GM18507 (cell line): ENCODE results near the gene EZH1.

ENCODE experiments used
- DNase-seq: peaks from one replicate; pipeline ENCODE4 v3.0.0; 2011; ENCODE audit warnings: low read depth; ENCODE audit not compliant: insufficient read length; ENCODE audit errors: extremely low spot score
- FAIRE-seq: peaks from 2 replicates; lab custom pipeline; 2011; peaks lifted over from hg19 to GRCh38; lab: Jason Lieb, UNC

The EZH1 gene

DNA sequence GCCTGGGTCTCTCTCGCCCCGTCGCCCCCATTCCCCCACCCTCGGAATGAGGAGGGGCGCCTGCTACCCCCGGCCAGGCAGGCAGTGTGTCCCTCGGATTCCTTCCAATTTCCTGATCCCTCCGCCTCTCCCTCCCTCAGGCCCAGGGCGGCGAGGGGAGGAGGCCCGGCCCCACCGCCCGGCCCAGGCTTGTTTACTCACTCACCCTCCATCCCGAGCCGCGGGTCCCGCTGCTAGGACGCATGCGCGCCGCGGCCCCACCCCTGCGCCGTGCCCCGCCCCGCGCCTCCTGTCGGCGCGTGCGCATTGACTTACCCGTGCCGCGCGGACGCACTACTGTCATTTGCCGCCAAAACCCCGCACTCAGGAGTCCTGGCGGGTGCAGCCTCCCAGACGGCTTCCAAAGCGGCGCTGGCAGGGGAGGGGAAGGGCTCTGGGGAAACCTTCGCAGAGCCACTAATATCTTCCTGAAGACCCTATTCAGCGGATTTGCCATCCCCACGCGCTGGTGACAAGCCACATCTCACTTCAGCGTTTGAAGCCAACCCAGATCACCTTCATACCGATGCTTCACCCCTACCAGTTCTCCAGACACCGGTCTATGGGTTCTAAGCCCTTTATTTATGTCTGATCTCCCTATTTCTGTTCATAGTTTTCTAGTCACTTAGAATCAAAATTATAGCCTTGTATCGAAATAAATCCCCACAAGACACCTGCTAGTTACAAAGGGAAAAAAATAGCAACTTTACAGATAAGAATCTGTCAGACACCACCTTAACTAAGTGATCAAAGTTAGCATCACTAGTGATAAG lies at the start of gene EZH1:
Gene EZH1, minus strand, starts transcription at position 235 of the 812 bp plus-strand sequence. CDS start 16,099 bp downstream, outside the sequence.
- peak; percentile 100 for DNase-seq
- peak; percentile 93 for FAIRE-seq

DNA sequence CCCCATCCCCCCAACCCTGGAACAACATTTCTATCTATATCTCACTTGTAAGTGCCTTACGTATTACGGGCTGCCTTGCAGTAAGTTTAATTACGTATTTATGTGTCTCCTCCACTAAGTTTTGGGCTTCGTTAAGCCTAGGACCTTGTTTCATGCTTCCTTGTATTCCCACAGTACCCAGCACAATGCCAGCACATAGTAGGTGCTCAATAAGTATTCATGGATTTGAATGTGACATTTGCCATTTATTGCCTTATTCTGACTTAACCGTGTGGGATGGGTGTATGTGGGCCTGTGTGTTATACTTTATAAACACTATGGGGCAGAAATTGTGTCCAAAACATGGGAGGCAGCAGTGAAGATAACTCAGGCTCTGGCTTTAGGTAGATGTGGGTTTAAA lies 47.7 kb upstream of the EZH1 start:
- FAIRE-seq, result no peak

DNA sequence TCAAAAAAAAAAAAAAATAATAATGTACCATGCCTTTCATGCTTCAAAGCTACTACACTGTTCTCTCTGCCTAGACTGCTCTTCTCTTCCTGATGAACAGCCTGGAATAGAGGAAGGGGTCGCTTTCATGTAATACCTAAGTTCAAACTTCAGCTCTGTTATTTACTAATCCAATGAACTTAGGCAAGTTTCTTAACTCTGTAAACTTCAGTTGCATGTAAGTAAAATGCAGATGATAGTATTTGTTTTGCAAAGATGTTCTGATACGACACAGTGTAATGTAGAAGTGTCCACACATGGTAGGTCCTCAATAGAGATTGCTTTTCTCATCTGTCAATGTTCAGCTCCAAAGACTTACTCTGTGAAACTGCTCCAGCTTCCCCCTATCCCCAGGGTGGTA lies 47.1 kb upstream of the EZH1 start:
- DNase-seq (no peak), FAIRE-seq (no peak)

More for the DNA sequence above, 47.7 kb upstream of the EZH1 start:
- DNase-seq, result no peak

DNA sequence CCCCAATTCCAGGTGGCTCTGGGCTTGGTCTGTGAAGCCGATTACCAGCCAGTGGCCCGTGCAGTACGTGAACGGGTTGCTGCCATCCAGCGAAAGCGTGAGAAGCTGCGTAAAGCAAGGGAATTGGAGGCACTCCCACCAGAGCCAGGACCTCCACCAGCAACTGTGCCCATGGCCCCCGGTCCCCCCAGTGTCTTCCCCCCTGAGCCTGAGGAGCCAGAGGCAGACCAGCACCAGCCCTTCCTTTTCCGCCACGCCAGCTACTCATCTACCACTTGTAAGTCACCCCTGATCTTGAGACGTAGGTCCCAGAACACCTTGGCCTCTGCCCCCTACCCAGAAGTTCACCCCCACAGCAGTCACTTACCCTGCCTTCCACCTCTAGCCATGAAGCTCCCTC lies 42.4 kb upstream of the EZH1 start:
- FAIRE-seq (no peak), DNase-seq (no peak)

DNA sequence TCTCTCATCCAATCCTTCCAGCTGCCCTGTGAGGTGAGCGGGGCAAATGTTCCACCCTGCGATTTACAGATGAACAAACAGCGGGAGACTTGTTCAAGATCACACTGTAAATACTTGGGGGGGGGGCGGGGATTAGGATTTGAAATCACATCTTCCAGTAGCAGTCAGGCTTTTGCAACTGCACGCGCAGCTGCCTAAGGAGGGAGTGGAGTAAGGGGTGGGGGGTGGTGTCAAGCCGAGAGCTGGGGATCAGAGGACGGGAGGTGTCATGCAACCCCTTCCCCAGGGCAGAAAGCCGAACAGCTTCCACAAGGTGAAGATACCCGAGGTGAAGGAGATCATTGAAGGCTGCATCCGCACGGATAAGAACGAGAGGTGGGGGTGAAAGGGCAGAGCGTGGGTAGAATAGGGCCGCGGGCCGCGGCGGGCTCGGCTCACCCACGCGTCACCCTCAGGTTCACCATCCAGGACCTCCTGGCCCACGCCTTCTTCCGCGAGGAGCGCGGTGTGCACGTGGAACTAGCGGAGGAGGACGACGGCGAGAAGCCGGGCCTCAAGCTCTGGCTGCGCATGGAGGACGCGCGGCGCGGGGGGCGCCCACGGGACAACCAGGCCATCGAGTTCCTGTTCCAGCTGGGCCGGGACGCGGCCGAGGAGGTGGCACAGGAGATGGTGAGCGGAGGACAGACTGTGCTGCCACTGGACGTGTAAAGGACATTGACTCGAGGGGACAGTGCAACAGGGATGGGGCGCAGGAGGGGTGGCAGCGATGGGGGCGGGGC lies 40.2 kb upstream of the EZH1 start:
- no peak for DNase-seq
- no peak for FAIRE-seq

DNA sequence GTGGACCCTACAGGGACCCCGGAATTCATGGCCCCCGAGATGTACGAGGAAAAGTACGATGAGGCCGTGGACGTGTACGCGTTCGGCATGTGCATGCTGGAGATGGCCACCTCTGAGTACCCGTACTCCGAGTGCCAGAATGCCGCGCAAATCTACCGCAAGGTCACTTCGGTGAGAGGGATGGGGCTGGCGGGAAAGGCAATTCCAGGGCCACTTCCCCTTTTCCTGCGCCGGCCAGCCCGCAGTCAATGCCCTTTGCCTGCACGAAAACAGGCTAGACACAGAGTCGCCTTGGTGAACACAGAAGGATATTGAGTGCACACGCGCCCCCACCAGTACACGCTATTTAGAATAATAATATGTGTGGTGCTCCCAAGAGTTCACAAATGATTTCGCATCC lies 39.6 kb upstream of the EZH1 start:
- no peak for DNase-seq
- FAIRE-seq, result no peak

DNA sequence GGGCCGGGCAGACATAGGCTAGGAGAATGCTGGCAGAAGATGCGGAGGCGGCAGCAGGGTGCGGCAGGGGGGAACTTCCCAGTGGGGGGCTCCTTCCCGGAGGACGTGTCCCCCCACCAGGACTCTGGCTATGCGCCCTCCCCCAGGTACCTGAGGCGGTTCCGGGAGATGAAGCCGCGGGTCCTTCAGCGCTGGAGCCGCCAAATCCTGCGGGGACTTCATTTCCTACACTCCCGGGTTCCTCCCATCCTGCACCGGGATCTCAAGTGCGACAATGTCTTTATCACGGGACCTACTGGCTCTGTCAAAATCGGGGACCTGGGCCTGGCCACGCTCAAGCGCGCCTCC lies 38.9 kb upstream of the EZH1 start:
- no peak for FAIRE-seq
- no peak for DNase-seq

DNA sequence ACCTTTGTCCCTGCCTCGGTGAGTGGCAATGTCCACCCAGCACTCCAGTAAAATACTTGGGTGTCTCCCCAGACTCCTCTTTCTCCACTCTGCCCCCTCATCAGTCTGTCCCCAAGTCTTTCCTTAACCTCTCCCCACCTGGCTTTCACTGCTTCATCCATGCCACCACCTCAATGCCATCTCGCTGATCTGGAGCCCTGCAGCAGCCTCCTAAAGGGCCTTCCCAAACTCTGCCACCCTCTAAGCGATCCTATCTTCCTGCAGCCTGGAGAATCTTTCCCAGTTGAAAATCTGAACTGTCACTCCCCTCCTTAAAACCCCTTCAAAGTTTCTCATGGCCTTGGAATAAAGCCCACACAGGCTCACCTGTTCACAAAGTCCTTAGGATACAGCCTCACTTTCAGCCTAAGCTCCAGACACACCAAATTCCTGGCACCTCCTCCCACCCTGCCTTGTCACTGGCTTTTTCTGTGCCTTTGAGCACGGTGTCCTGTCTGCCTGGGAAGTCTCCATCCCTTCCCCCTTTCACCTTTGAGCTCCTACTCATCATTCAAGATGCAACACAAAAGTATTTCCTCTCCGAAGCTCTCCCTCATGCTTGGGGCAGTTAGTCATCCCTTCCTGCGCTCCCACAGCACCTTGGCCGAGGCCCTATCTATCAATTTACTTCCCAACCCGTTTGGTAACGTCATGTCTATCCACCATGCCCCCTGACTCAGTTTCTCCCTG lies 38.4 kb upstream of the EZH1 start:
- no peak for DNase-seq
- no peak for FAIRE-seq

DNA sequence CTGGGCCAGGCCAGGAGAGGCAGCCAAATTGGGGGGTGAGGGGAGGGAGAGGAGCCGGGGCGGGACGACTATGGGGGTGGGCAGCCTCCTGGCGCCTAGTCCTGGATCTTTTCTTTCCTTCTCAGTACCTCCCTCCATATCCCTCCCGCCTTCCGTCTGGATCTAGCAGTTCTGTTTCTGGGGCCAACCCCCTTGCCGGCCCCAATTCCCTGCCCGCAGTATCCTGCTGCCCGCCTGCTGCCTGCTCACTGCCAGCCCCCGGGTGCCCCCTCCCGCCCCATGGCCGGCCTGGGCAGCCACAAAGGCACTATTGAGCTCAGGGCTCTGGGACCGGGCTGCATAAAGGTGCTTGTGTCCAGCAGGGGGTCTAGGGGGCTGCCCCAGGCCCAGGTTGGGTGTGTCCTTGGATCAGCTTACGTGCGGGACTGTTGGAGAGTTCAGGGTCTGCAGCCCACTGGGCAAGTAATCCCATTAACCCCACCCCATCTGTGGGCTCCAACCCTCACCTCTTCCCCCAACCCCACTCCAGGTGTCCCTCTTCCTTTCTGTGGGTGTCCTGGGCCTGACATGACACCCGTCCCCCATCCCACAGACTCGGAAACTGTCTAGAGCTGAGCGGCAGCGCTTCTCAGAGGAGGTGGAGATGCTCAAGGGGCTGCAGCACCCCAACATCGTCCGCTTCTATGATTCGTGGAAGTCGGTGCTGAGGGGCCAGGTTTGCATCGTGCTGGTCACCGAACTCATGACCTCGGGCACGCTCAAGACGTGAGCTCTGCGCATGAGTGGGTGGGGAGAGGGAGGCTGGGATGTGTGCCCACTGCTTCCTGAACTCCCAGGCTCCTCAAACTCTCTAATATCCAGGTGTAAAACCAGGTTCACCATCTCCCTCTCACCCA lies 37.6 kb upstream of the EZH1 start:
- no peak for FAIRE-seq
- no peak for DNase-seq

DNA sequence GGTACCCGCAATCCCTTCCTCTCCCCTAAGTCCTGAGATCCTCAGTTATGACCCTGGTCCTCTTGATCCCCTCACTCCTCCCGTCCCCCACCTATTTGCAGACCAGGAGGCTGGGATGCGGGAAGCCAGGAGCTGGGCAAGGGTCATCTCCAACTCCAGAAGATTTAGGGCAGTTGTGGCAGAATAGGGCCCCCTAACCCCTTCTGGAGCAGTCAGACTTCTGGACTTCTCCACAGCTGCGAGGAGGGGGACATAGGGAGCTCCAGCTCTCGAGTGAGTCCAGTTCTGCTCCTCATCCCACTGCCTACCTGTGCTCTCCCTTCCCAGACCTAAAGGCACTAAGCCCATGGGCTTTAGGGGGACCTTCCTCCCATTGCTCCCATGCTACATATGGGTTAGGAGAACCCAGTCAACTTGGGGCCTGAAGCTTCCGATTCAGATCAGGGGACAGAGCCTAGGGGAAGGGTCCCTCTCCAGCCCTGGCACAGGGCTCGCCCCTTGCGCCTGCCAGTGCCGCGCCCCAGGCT lies 36.9 kb upstream of the EZH1 start:
- no peak for DNase-seq
- FAIRE-seq, result no peak

DNA sequence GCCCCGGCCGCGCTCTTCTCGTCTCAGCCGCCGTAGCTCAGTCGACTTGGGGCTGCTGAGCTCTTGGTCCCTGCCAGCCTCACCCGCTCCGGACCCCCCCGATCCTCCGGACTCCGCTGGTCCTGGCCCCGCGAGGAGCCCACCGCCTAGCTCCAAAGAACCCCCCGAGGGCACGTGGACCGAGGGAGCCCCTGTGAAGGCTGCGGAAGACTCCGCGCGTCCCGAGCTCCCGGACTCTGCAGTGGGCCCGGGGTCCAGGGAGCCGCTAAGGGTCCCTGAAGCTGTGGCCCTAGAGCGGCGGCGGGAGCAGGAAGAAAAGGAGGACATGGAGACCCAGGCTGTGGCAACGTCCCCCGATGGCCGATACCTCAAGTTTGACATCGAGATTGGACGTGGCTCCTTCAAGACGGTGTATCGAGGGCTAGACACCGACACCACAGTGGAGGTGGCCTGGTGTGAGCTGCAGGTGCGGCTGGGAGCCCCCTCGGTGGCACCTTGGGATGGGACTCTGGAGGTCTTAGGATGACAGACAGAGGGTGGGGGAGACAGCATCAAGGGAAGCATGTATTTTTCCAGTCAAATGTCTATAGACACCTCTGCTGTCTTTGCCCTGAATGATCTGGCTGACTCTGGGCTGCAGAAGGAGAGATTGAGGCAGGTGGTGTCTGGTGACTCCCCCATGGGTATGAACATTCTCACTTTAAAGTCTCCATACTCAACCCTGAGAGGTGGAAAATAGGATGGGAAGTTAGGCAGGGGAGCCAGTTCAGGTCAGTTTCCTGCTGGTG lies 36.2 kb upstream of the EZH1 start:
- DNase-seq, result no peak

DNA sequence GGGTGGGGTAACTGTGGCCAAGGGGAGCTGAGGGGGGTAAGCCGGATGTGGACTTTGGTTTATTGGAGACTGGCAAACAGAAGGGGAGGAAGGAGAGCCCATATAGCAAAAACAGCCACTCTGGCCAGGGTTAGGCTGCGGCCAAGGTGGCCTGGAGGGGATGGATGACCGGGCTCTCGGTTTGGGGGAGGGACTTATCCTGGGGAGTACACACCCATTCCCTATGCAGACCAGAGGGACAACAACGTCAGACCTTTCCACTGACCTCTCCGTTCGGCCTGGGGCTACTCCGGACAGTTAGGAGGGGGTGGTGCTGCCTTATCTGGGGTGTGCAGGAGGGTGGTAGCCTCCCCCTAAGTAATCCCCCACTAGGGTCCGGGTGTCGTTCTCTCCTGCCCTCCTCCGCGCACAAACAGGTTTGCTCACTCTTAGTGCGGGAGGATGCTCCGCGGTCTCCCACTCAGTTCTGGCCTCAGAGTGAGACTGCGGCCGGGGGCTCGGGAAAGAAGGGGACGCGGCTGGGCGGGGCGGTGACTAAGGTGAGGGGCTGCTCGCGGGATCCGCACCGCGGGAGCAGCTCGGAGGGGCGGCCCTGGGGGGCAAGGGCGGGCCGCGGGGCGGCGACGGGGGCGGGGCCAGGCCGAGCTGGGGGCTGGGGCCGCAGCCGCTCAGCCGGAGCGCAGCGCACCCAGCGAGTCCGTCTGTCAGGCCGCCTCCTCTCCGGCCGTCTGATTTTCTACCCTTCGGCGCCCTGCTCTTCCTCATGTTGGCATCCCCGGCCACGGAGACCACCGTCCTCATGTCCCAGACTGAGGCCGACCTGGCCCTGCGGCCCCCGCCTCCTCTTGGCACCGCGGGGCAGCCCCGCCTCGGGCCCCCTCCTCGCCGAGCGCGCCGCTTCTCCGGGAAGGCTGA lies 35.4 kb upstream of the EZH1 start, which contains the start of gene WNK4:
Gene WNK4, plus strand, starts transcription at position 675 of the 915 bp plus-strand sequence. Its CDS starts 89 bp downstream, at position 764.
- DNase-seq, result no peak
- FAIRE-seq, result no peak

More for the DNA sequence above, 36.2 kb upstream of the EZH1 start:
- no peak for FAIRE-seq

DNA sequence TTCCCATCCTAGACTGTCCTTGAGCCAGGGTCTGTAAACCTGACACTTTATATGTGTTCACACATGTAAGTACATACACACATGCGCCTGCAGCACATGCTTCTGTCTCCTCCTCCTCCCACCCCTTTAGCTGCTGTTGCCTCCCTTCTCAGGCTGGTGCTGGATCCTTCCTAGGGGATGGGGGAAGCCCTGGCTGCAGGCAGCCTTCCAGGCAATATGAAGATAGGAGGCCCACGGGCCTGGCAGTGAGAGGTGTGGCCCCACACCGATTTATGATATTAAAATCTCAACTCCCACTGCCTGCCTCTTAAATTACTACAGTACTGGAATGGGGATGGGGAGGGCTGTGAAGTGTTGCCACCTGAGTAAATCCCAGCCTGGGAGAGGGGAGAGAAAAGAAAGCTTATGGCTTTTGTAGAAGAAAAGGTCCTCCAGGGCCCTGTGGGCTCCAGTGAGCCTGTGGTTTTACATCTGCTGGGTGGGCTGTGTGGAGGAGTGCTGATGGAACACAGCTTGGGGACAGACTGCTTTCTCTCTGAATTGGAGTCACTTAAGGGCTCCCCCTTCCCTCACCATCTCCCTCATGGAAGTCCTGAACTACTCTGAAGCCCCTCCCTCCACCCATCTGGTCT lies 34.6 kb upstream of the EZH1 start:
- DNase-seq (no peak), FAIRE-seq (no peak)

DNA sequence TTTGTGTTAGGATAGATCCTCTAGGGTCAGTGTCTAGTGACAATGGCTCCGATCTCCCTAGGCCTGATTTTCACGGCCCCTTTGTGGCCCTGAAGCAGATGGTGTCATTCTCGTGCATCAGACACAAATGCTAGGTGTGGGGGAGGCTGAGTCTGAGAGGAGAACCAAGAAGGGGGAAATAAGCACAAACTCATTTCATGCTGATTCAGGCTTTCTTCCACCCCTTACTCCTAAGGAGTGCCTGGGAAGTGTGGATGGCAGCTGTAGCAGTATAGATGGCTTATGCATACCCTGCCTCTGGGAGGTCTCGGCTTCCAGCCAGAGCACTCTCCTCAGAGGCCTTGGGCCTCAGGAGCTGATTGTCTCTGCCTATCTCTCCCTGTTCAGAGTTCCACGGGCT lies 33.7 kb upstream of the EZH1 start:
- FAIRE-seq, result no peak
- no peak for DNase-seq

DNA sequence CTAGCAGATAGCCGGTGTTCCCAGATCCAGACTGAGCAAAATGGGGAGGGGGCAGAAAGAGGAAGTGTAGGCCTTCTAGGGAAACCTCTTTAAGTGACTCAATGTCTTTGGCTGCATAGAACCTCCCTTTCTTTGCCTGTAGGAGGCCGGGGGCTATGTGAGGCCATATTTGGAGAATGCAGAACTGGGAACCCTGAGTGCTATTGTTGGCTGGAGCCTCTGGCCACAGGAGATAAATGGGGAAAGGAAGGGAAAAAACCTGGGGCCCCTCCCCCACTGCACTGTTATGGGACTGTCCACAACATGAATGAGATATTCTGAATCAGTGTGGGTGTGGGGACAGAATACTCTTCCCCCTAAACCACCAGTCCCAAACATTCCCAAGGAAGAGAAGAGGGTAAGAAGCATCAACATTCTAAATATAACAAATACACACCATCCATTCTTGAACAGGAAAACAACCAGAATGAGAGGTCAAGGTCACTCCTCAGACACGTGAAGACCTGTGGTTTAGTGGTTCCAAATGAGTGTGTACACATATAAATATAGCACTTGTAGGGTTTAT lies 30.8 kb upstream of the EZH1 start:
- no peak for FAIRE-seq
- DNase-seq, result no peak

DNA sequence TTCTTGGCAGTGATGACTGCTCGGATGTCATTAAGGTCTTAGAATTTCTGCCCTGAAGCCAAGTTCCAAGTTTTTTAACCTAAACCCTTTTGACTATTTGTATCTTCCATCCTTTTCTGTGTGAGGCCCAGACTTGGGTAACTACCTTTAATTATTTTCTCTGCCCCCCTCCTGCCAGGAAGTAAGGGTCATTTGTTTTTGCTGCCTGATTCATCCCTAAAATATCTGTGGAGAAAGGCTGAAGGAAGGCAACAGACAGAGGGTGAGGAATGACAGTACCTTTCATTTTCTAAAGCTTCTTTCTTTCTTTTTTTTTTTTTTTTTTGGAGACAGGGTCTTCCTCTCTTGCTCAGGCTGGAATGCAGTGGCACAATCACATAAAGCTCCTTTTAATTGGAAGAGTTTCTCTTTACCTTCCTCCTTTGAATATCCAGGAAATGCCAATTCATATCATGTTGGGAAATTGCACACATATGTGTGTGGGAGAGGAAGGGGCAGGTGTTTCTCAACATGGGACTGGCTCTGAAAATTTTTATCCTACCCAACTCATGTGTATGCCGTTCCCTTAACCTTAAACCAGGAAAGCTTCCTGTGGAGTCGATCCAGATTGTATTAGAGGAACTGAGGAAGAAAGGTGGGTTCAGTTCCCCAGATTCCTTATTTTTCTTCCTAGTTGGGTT lies 29.4 kb upstream of the EZH1 start:
- FAIRE-seq (no peak), DNase-seq (no peak)
